Measurements from ENCODE around the gene KCNH5.

KCNH5 gene

DNA sequence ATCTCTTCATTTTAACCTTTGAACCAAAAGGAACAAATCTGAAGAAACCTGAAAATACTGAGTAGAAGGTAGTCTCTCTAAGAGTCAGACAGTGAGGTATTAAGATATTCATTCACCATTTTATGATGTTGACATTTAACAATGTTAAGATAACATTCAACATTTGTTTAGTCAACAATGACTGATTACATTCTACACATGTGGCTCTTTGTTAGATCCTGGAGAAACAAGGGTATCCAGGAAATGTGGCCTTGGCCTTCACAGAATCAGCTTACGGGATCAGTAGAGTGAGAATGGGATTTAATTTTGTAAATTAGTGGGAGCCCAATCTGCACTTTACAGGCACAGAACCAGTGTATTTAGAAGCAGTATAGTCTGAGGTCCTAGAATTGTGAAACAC, 355.5 kb downstream of the KCNH5 start:
- TF ChIP-seq SIN3A (IDR thresholded peaks at IDR 0.05; ENCODE audit: borderline replicate concordance, insufficient read depth, low read length) (no peak), FOXP2 (optimal IDR thresholded peaks at IDR 0.05; ENCODE audit: borderline replicate concordance, extremely low read depth, extremely low read length, insufficient read depth) (no peak), TAF1 (IDR thresholded peaks at IDR 0.05; ENCODE audit: borderline replicate concordance, insufficient read depth, low read length) (no peak), POLR2AphosphoS5 (IDR thresholded peaks at IDR 0.05; ENCODE audit: low read depth, low read length) (no peak)
- TF ChIP-seq, protein P1, sequence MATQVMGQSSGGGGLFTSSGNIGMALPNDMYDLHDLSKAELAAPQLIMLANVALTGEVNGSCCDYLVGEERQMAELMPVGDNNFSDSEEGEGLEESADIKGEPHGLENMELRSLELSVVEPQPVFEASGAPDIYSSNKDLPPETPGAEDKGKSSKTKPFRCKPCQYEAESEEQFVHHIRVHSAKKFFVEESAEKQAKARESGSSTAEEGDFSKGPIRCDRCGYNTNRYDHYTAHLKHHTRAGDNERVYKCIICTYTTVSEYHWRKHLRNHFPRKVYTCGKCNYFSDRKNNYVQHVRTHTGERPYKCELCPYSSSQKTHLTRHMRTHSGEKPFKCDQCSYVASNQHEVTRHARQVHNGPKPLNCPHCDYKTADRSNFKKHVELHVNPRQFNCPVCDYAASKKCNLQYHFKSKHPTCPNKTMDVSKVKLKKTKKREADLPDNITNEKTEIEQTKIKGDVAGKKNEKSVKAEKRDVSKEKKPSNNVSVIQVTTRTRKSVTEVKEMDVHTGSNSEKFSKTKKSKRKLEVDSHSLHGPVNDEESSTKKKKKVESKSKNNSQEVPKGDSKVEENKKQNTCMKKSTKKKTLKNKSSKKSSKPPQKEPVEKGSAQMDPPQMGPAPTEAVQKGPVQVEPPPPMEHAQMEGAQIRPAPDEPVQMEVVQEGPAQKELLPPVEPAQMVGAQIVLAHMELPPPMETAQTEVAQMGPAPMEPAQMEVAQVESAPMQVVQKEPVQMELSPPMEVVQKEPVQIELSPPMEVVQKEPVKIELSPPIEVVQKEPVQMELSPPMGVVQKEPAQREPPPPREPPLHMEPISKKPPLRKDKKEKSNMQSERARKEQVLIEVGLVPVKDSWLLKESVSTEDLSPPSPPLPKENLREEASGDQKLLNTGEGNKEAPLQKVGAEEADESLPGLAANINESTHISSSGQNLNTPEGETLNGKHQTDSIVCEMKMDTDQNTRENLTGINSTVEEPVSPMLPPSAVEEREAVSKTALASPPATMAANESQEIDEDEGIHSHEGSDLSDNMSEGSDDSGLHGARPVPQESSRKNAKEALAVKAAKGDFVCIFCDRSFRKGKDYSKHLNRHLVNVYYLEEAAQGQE (IDR thresholded peaks at IDR 0.05; ENCODE audit: insufficient read depth in 1 of 2, low read depth in 2 of 2, low read length in 2 of 2), result no peak

DNA sequence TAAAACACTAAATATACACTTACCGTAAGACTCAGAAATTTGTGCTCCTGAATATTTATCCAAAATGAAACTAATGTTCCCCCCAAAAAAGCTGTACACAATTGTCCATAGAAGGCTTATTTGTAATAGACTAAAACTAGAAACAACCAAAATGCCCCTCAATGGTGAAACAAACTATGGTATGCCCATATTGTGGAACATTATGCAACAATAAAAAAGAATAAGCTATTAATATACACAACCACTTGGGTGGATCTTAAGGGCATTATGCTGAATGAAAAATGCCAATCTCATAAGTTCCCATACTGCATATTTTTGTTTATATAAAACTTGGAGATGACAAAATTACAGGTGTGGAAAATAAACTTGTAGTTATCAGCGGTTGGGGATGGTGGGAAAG, 357.4 kb downstream of the KCNH5 start:
- TF ChIP-seq SIN3A (IDR thresholded peaks at IDR 0.05; ENCODE audit: borderline replicate concordance, insufficient read depth, low read length), result no peak
- TF ChIP-seq, protein P1 (IDR thresholded peaks at IDR 0.05; ENCODE audit: insufficient read depth in 1 of 2, low read depth in 2 of 2, low read length in 2 of 2), result no peak

DNA sequence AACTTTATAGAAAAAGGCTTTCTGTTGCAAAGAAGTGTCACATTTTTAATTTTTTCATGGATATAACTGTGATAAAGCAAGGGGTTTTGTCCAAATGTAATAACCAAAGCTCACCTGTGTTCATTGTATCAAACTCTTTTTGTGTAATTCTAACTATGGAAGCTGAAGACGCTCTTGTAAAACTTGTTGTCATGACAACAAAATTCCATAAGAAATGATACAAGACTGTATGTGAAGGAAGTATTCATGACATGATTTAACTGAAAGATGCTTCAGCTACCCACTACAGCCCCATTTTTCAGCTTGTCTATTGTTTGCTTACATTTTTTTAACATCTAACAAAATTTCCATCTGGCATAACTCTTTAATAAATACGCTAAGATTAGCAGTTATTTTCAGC, 360.9 kb downstream of the KCNH5 start:
- no peak for TF ChIP-seq POLR2AphosphoS5 (IDR thresholded peaks at IDR 0.05; ENCODE audit: low read depth, low read length)
- TF ChIP-seq, protein P1 (IDR thresholded peaks at IDR 0.05; ENCODE audit: insufficient read depth in 1 of 2, low read depth in 2 of 2, low read length in 2 of 2), result no peak
- no peak for TF ChIP-seq SIN3A (IDR thresholded peaks at IDR 0.05; ENCODE audit: borderline replicate concordance, insufficient read depth, low read length)

DNA sequence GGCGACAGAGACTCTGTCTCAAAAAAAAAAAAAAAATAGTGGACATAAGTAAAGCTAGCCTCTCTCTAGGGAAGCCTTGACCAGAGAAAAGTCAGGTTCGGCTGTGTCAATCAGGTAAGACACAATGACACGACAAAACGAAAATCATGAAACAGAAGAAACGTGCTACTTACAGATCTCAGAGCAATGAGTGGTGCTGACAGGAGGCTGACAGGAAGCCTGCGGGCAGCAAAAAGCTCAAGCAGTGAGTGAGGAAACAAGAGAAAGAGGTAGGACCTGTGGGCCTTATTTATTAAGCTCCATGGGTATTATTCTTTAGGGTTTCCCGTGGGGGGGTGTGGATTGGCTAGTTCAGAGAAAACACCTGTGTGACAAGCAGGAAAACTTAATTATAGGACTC, 363.1 kb downstream of the KCNH5 start:
- TF ChIP-seq SIN3A (IDR thresholded peaks at IDR 0.05; ENCODE audit: borderline replicate concordance, insufficient read depth, low read length) (no peak), POLR2AphosphoS5 (IDR thresholded peaks at IDR 0.05; ENCODE audit: low read depth, low read length) (no peak), FOXP2 (optimal IDR thresholded peaks at IDR 0.05; ENCODE audit: borderline replicate concordance, extremely low read depth, extremely low read length, insufficient read depth) (no peak)
- TF ChIP-seq, protein P1 (IDR thresholded peaks at IDR 0.05; ENCODE audit: insufficient read depth in 1 of 2, low read depth in 2 of 2, low read length in 2 of 2), result no peak

DNA sequence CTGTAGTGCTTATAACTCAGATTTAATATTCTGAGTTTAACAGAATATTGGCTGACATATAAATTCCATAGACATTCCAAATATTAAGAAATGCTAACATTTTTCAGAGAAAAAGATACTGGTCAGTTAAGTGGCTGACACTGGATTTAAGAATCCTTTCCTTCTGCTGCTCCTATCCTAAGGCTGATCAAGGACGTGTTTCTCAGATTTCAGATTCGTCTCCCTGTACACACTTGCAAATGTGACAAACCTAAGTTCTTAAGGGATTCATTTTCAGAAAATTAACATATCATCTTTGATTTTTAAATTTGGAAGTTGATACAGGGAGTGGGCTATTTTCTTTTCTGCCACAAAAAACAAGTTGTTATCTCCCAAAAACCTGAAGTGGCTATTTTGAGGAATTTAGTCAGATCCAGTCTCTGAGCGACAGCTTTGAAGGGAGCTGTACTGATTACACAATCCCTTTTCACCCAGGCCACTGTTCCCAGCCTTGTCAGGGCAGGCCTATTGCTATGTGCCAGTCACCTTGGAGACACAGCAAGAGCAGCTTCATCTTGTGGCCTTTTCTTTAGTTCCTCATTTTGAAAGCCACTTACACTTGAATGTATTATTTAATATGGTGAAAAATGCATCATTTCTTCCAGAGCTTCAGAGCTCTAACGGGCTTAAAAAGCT, 370.6 kb downstream of the KCNH5 start:
- TF ChIP-seq POLR2AphosphoS5 (IDR thresholded peaks at IDR 0.05; ENCODE audit: low read depth, low read length), result no peak
- no peak for TF ChIP-seq SIN3A (IDR thresholded peaks at IDR 0.05; ENCODE audit: borderline replicate concordance, insufficient read depth, low read length)
- TF ChIP-seq, protein P1 (IDR thresholded peaks at IDR 0.05; ENCODE audit: insufficient read depth in 1 of 2, low read depth in 2 of 2, low read length in 2 of 2), result no peak
- no peak for TF ChIP-seq FOXP2 (optimal IDR thresholded peaks at IDR 0.05; ENCODE audit: borderline replicate concordance, extremely low read depth, extremely low read length, insufficient read depth)
- no peak for TF ChIP-seq TAF1 (IDR thresholded peaks at IDR 0.05; ENCODE audit: borderline replicate concordance, insufficient read depth, low read length)
